ENCODE results near the gene MTMR6. TPM values are rescaled to one million over a fixed set of nuclear protein-coding genes. Genes with fewer than 3 reads are reported as not detected.

MTMR6 gene
- total and polyA plus RNA-seq, 11 donors: 3.4 to 21.5 (median 17.4) TPM

- Histone ChIP-seq H3K4me3 (no peak overlapping the region), H3K4me1 (peaks cover 0 to 10% (median 0%) of the 10 kb centered on the region in 12 donors), H3K27ac (peak overlapping the region in 1 of 12 donors; percentile 11), H3K9me3 (peaks cover 0 to 7% (median 0%) of the 10 kb centered on the region in 12 donors), H3K27me3 (no peaks in the 10 kb centered on the region), H3K36me3 (peaks cover 0 to 65% (median 47%) of the 10 kb centered on the region in 9 donors)
- intact Hi-C loops (cut with DNase I): no loop called here
- ATAC-seq (no peak), DNase-seq (no peak)
- TF ChIP-seq CTCF (IDR thresholded peaks at IDR 0.05): no peak
Observed at GRCh38 chr13:25247360-25247759, 39.9 kb downstream of the MTMR6 start.

GRCh38 chr13:25244123-25244522 is 43.2 kb downstream of the MTMR6 start:
- ATAC-seq (no peak), DNase-seq (no peak)
- no peak for TF ChIP-seq CTCF (IDR thresholded peaks at IDR 0.05)
- no peak for TF ChIP-seq POLR2A (IDR thresholded peaks at IDR 0.05)
- intact Hi-C loops (cut with DNase I): no loop called here
- Histone ChIP-seq H3K4me1 (peaks cover 0 to 10% (median 0%) of the 10 kb centered on the region in 12 donors), H3K9me3 (peaks cover 0 to 7% (median 0%) of the 10 kb centered on the region in 12 donors), H3K27me3 (no peaks in the 10 kb centered on the region), H3K27ac (no peak overlapping the region), H3K4me3 (no peak overlapping the region), H3K36me3 (peaks cover 0 to 36% (median 15%) of the 10 kb centered on the region in 9 donors)
- WGBS, 4 donors: 93 to 99% (median 97%) methylated on average over 6 of the region's 6 CpGs

- WGBS, 4 donors: 82 to 88% (median 84%) methylated on average over 3 of the region's 3 CpGs
- Histone ChIP-seq H3K4me1 (peaks cover 0 to 3% (median 0%) of the 10 kb centered on the region in 12 donors), H3K27me3 (no peaks in the 10 kb centered on the region), H3K9me3 (peaks cover 0 to 7% (median 0%) of the 10 kb centered on the region in 12 donors), H3K36me3 (peaks cover 0 to 25% (median 7%) of the 10 kb centered on the region in 9 donors), H3K4me3 (no peak overlapping the region), H3K27ac (no peak overlapping the region)
- DNase-seq (no peak), ATAC-seq (no peak)
- intact Hi-C loops (cut with DNase I): no loop called here
- TF ChIP-seq POLR2A (IDR thresholded peaks at IDR 0.05) (no peak), CTCF (IDR thresholded peaks at IDR 0.05) (no peak)
Observed at GRCh38 chr13:25242956-25243355, 44.3 kb downstream of the MTMR6 start.

GRCh38 chr13:25241007-25241406 is 46.3 kb downstream of the MTMR6 start:
- Histone ChIP-seq H3K4me3 (no peak overlapping the region), H3K27me3 (no peaks in the 10 kb centered on the region), H3K9me3 (peaks cover 0 to 7% (median 0%) of the 10 kb centered on the region in 12 donors), H3K4me1 (no peaks in the 10 kb centered on the region), H3K36me3 (peaks cover 0 to 21% (median 0%) of the 10 kb centered on the region in 9 donors), H3K27ac (no peak overlapping the region)
- intact Hi-C loops (cut with DNase I): no loop called here
- DNase-seq (no peak), ATAC-seq (no peak)
- WGBS, 4 donors: 0% methylated on average over 1 of the region's 1 CpG
- TF ChIP-seq CTCF (IDR thresholded peaks at IDR 0.05) (no peak), POLR2A (IDR thresholded peaks at IDR 0.05) (no peak)
